ENCODE measurements around the gene BCL2. TPM values are rescaled to one million over a fixed set of nuclear protein-coding genes. Genes with fewer than 3 reads are reported as not detected.
"Not testable (repeated sequence)": the region's sequence is repeated elsewhere in the genome, so short reads cannot be mapped to it uniquely, and the experiment has no call there.

BCL2 gene
- total RNA-seq, 1 experiment from 2014 or later: 1.5 TPM

- no TSS peak for BruUV-seq (replicated peaks)
Measured at GRCh38 chr18:63365876-63366212, 46.3 kb upstream of the BCL2 start.

GRCh38 chr18:63363951-63364350 lies 44.4 kb upstream of the BCL2 start:
- no peak for TF ChIP-seq EZH2 (IDR thresholded peaks at IDR 0.05; ENCODE audit: low read length, unreplicated experiment)
- TF ChIP-seq CTCF (conservative IDR thresholded peaks at IDR 0.05; ENCODE audit: low read depth, low read length): no peak
- no peak for TF ChIP-seq EZH2phosphoT487 (IDR thresholded peaks at IDR 0.05; ENCODE audit: borderline replicate concordance, low read length)
- Histone ChIP-seq H3K79me2 (ENCODE audit: low read length) (peaks cover 35% of the 10 kb centered on the region), H3K9me3 (ENCODE audit: low read length) (no peaks in the 10 kb centered on the region), H3K4me3 (ENCODE audit: low read length) (no peak overlapping the region), H4K20me1 (ENCODE audit: low read length) (peaks cover 15% of the 10 kb centered on the region; the same call in 1 of the 2 replicates), H3K9me2 (replicated peaks; ENCODE audit: low read length) (no peaks in the 10 kb centered on the region), H3K9ac (ENCODE audit: low read length) (no peak overlapping the region), H3K27me3 (ENCODE audit: low read length) (no peaks in the 10 kb centered on the region), H3K4me1 (ENCODE audit: insufficient read depth, low read length) (peaks cover 6% of the 10 kb centered on the region), H3F3A (ENCODE audit: low read length, unreplicated experiment) (no peaks in the 10 kb centered on the region), H3K36me3 (ENCODE audit: low read depth, low read length) (peaks cover 19% of the 10 kb centered on the region), H3K27ac (ENCODE audit: low read length) (no peak overlapping the region), H3K4me2 (ENCODE audit: low read length) (no peak overlapping the region), H2AFZ (ENCODE audit: low read length) (no peak overlapping the region)
- no peak for DNase-seq
- ChIA-PET CTCF (no interaction called here), POLR2A (ENCODE audit: unreplicated experiment) (no interaction called here)
- no peak for ATAC-seq
- no TSS peak for BruUV-seq (replicated peaks)
- intact Hi-C loops (cut with micrococcal nuclease): no loop called here

More at GRCh38 chr18:63365876-63366212, 46.3 kb upstream of the BCL2 start:
- TF ChIP-seq EZH2phosphoT487 (IDR thresholded peaks at IDR 0.05; ENCODE audit: borderline replicate concordance, low read length) (no peak), EZH2 (IDR thresholded peaks at IDR 0.05; ENCODE audit: low read length, unreplicated experiment) (no peak), CTCF (conservative IDR thresholded peaks at IDR 0.05; ENCODE audit: low read depth, low read length) (no peak)
- POLR2A ChIA-PET (ENCODE audit: unreplicated experiment): interaction anchor here (0.5 to 1.0 kb wide), 6 partner anchors 61 to 605 kb away, joined by 3 to 4 read pairs (median 3); partner anchors contain the start of gene SERPINB5
- peak; percentile 5; the same call in 1 of the 2 replicates for ATAC-seq
- H3K4me3 ChIP-seq (ENCODE audit: low read length): peak overlapping the region; percentile 85
- H4K20me1 ChIP-seq (ENCODE audit: low read length): peaks cover 15% of the 10 kb centered on the region; the same call in 1 of the 2 replicates
- intact Hi-C loops (cut with micrococcal nuclease): loop anchor here (5.0 kb wide), 2 partner anchors 56 to 141 kb away; partner anchors contain the start of gene VPS4B
- peak overlapping the region; percentile 92 for H3K4me2 ChIP-seq (ENCODE audit: low read length)
- DNase-seq: peak; percentile 16
- peak overlapping the region; percentile 77; the same call in 1 of the 2 replicates for H2AFZ ChIP-seq (ENCODE audit: low read length)
- H3F3A ChIP-seq (ENCODE audit: low read length, unreplicated experiment): no peaks in the 10 kb centered on the region
- H3K4me1 ChIP-seq (ENCODE audit: insufficient read depth, low read length): peaks cover 6% of the 10 kb centered on the region
- H3K9me2 ChIP-seq (replicated peaks; ENCODE audit: low read length): no peaks in the 10 kb centered on the region
- no peaks in the 10 kb centered on the region for H3K9me3 ChIP-seq (ENCODE audit: low read length)
- peaks cover 35% of the 10 kb centered on the region for H3K79me2 ChIP-seq (ENCODE audit: low read length)
- H3K27ac ChIP-seq (ENCODE audit: low read length): peak overlapping the region; percentile 52; the same call in 1 of the 2 replicates
- peak overlapping the region; percentile 88 for H3K9ac ChIP-seq (ENCODE audit: low read length)
- CTCF ChIA-PET: interaction anchor here (0.6 to 1.1 kb wide), 3 partner anchors 74 to 145 kb away, joined by 3 to 4 read pairs (median 3); no protein-coding TSS in a partner anchor
- H3K36me3 ChIP-seq (ENCODE audit: low read depth, low read length): peaks cover 7% of the 10 kb centered on the region; the same call in 1 of the 2 replicates
- no peaks in the 10 kb centered on the region for H3K27me3 ChIP-seq (ENCODE audit: low read length)

GRCh38 chr18:63363420-63363819 lies 43.9 kb upstream of the BCL2 start:
- H3K79me2 ChIP-seq (ENCODE audit: low read length): peaks cover 35% of the 10 kb centered on the region
- H3F3A ChIP-seq (ENCODE audit: low read length, unreplicated experiment); H2AFZ ChIP-seq (ENCODE audit: low read length): not testable (repeated sequence)

More at GRCh38 chr18:63363420-63363819, 43.9 kb upstream of the BCL2 start:
- H3K9ac ChIP-seq (ENCODE audit: low read length); H3K9me2 ChIP-seq (replicated peaks; ENCODE audit: low read length); H3K27ac ChIP-seq (ENCODE audit: low read length); H3K4me1 ChIP-seq (ENCODE audit: insufficient read depth, low read length); H3K4me3 ChIP-seq (ENCODE audit: low read length); H3K27me3 ChIP-seq (ENCODE audit: low read length); ATAC-seq; H3K9me3 ChIP-seq (ENCODE audit: low read length); intact Hi-C loops (cut with micrococcal nuclease); CTCF ChIA-PET; DNase-seq; BruUV-seq (replicated peaks); H3K4me2 ChIP-seq (ENCODE audit: low read length); POLR2A ChIA-PET (ENCODE audit: unreplicated experiment): not testable (repeated sequence)
- Histone ChIP-seq H4K20me1 (ENCODE audit: low read length) (peaks cover 15% of the 10 kb centered on the region; the same call in 1 of the 2 replicates), H3K36me3 (ENCODE audit: low read depth, low read length) (peaks cover 19% of the 10 kb centered on the region)
